Embryonic facial prominence (tissue), 1 donor: ENCODE data around the gene NUDT3.
A peak's percentile ranks its signal among the peaks of the same experiment; 100 is the strongest.
"Not testable (repeated sequence)": the region's sequence is repeated elsewhere in the genome, so short reads cannot be mapped to it uniquely, and the experiment has no call there.

Experiments used
- DNase-seq: peaks from one replicate; pipeline ENCODE4 v3.0.0-alpha.2; 2016; ENCODE audit errors: extremely low spot score

The NUDT3 gene

GRCh38 chr6:34343806-34344205, 48.7 kb downstream of the NUDT3 start:
- no peak for DNase-seq

GRCh38 chr6:34342247-34342646, 50.2 kb downstream of the NUDT3 start:
- DNase-seq: no peak

- no peak for DNase-seq
Observed at GRCh38 chr6:34341481-34341971, 50.9 kb downstream of the NUDT3 start.

GRCh38 chr6:34340906-34341480, 51.5 kb downstream of the NUDT3 start:
- no peak for DNase-seq

GRCh38 chr6:34340394-34340793, 52.1 kb downstream of the NUDT3 start:
- no peak for DNase-seq

- DNase-seq: no peak
Observed at GRCh38 chr6:34339971-34340370, 52.5 kb downstream of the NUDT3 start.

GRCh38 chr6:34339432-34339831, 53.0 kb downstream of the NUDT3 start:
- DNase-seq: no peak

- DNase-seq: no peak
Observed at GRCh38 chr6:34338811-34339210, 53.7 kb downstream of the NUDT3 start.

- no peak for DNase-seq
Observed at GRCh38 chr6:34338377-34338776, 54.1 kb downstream of the NUDT3 start.

- DNase-seq: no peak
Observed at GRCh38 chr6:34334796-34335416, 57.6 kb downstream of the NUDT3 start.

- DNase-seq: no peak
Observed at GRCh38 chr6:34333858-34334257, 58.6 kb downstream of the NUDT3 start.

- DNase-seq: no peak
Observed at GRCh38 chr6:34332251-34333198, 59.9 kb downstream of the NUDT3 start.

GRCh38 chr6:34331371-34332050, 61.0 kb downstream of the NUDT3 start:
- DNase-seq: no peak

GRCh38 chr6:34329814-34330213, 62.7 kb downstream of the NUDT3 start:
- DNase-seq: not testable (repeated sequence)

GRCh38 chr6:34328969-34329368, 63.5 kb downstream of the NUDT3 start:
- no peak for DNase-seq

- DNase-seq: not testable (repeated sequence)
Observed at GRCh38 chr6:34327313-34328205, 64.9 kb downstream of the NUDT3 start.

- no peak for DNase-seq
Observed at GRCh38 chr6:34325633-34326032, 66.8 kb downstream of the NUDT3 start.

- DNase-seq: peak; percentile 33
Observed at GRCh38 chr6:34324738-34325444, 67.6 kb downstream of the NUDT3 start.

- DNase-seq: not testable (repeated sequence)
Observed at GRCh38 chr6:34324221-34324620, 68.2 kb downstream of the NUDT3 start.

GRCh38 chr6:34323300-34323699, 69.2 kb downstream of the NUDT3 start:
- no peak for DNase-seq
